GM18526 (cell line): ENCODE results near the gene RASD2.

ENCODE experiments used
- POLR2A ChIP-seq: IDR thresholded peaks from 3 replicates; pipeline ENCODE4 v1.6.1; 2011; ENCODE audit not compliant: insufficient read length; ENCODE audit errors: extremely low read depth

RASD2 gene

DNA sequence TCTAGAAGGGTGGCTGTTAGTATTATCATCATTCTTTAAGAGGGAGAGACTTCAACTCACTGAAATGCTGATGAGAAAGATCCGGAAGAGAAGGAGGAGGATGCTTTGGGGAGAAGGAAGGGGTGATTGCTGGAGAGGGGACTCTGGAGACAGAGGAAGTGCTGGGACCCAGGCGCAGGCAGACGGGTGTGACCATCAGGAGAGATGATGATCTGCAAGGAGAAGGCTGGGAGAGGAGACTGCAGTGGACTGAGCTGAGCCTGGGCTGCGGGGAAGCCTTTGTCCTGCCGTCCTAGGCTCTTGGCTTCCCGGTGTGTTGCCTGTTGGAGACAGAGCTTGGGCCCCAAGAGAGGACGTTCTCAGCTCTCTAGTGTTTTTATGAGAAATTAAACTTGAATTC lies 22.6 kb downstream of the RASD2 start:
- TF ChIP-seq POLR2A, result no peak

DNA sequence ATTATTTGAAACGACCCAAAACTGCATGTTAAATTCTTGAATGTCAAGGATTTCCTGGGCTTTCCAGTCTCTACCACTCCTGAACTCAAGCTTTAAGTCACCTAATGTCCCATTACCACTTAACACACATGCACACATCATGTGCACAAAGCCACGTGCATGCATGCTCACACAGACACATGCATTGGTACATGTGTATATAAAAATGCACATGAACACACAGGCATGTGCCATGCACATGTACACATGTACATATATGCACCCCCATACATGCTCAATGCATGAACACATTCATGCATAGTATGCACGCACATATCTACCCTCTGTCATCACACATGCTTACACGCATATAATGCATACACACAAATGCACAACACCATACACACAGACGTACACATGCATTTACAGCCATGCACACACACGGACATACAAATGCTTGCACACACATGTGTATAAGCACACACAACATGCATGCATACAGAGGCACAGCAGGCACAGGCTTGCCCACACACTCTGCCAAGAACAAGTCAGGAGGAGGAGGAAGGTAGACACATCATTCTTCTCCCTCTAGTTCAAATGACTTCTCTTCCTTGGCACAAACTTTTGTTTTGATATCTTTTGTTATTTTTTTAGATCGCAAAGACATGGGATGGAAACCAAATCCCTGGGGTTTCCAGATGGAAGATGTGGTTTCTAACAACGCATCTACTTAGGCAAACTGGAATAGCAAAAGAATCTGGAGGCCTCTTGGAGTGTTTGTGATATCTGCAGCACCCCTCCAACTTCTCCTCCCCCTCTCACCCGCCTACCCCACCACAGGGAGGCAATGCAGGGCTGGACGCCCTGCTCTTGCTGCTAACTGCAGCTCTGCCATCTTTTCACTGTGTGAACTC lies 24.6 kb downstream of the RASD2 start:
- TF ChIP-seq POLR2A, result no peak

DNA sequence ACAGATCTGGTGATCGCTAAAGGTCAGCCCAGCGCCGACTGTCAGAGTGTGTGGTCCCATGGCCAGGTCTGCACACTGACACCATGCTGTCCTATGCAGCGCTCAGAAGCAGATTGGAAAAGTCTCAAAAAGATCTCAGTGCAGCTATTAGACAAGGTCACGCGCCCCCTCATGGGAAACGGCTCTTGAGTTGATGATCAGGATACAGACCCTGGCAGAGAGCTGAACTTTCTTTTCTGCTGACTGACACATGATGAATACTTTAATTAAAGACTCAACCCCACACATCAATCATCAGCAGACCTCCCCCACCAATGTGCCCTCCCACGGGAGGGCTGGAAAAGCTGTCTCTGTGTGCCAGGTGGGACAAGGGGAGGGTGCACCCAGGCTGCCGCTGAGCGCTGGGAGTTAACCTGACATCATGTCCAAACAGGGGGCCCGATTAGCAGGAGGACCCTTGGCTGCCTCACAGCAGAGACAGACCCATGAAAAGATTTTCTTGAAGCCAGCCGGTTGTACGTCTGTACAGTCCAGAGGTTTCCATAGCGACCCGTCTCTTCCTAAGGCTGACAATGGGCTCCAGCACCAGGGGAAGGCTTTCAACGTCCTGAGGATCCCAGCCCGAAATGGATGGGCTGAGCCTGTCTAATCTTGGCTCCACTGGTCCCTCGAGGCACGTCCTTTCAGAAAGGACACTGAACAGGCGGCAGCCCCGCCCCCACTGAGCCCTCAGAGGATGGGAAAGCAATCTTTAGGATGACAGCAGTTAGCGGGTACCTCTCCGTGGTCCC lies 26.9 kb downstream of the RASD2 start:
- no peak for TF ChIP-seq POLR2A

DNA sequence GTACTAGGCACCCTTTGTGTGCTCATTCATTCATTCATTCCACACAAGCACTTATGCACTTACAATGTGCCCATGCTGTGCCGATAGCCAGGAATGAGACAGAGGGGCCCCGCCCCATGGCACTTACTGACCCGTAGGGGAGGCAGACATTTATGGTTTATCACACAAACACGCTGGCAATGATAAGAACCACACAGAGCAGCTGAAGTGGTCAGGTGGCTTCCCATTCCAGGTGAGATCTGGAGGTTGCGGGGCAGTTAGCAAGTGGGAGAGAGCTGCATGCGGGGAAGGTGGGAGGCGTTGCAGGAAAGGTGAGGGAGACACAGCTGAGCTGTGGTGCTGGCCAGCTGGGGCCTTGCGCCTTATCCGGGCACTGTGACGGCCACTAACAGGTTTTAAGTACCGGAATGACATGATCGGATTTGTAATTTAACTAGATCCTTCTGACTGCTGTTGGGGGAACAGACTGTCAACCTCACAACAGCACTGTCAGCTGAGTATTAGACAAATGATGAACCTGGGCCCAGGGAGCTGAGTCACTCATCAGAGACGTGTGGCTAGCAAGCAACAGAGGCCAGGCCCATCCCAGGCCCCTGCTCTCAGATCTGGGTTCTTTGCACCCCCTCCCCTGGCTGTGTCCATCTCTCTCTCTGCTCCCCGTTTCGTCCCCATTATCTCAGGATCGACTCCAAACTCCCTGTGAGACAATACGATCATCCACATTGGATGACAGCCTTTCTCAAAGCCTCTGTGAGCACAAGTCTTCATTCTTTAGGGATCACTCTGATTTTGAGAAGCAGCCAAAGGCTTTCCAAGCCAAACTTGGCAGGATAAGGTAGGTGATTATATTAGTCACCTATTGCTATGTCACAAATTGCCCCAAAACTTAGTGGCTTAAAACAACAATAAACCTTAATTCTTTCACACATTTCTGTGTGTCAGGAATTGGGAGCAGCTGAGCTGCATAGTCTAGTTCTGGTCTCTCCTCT lies 28.4 kb downstream of the RASD2 start:
- no peak for TF ChIP-seq POLR2A

DNA sequence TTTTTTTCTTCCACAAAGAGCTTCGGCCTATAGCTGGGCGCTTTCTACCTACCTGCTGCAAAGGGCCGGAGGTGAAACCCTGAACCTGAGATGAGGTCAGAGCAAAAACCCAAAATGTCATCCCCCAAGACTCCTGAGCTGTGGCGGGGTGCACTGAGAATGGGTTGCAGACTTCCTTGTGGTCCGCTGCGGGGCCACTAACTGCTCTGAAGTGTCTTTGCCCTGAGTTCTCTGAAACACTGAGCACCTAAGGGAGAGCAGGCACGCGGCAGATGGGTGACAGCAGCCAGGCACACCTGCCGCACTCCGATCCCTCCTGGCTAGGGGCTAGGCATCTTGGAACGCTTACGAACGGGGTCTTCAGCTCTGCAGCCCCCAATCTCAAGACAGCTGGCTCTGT lies 29.3 kb downstream of the RASD2 start:
- no peak for TF ChIP-seq POLR2A

GRCh38 chr22:35570686-35571194 lies 30.1 kb downstream of the RASD2 start:
- TF ChIP-seq POLR2A, result no peak

- TF ChIP-seq POLR2A, result no peak
Measured at GRCh38 chr22:35572556-35572955, 31.9 kb downstream of the RASD2 start.

- no peak for TF ChIP-seq POLR2A
Measured at GRCh38 chr22:35575116-35575748, 34.6 kb downstream of the RASD2 start.

DNA sequence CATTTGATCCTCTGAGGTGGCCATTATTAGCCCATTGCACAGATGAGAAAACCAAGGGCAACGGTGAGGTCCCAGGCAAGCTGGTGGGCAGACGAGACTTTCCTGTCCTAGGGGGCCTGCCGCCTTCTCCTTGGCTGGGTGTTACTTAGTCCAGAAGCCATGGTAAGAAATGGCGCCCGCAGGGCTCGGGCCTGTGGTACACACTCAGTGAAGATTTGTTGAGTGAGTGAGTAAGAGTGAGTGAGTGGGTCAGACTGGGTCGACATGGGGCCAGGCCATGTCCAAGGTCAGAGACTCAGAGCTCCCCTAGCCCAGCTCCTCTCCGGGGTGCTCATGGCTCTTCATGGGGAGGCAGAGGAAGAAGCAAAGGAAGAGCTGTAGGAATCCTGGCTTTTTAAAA lies 36.0 kb downstream of the RASD2 start:
- TF ChIP-seq POLR2A, result no peak

DNA sequence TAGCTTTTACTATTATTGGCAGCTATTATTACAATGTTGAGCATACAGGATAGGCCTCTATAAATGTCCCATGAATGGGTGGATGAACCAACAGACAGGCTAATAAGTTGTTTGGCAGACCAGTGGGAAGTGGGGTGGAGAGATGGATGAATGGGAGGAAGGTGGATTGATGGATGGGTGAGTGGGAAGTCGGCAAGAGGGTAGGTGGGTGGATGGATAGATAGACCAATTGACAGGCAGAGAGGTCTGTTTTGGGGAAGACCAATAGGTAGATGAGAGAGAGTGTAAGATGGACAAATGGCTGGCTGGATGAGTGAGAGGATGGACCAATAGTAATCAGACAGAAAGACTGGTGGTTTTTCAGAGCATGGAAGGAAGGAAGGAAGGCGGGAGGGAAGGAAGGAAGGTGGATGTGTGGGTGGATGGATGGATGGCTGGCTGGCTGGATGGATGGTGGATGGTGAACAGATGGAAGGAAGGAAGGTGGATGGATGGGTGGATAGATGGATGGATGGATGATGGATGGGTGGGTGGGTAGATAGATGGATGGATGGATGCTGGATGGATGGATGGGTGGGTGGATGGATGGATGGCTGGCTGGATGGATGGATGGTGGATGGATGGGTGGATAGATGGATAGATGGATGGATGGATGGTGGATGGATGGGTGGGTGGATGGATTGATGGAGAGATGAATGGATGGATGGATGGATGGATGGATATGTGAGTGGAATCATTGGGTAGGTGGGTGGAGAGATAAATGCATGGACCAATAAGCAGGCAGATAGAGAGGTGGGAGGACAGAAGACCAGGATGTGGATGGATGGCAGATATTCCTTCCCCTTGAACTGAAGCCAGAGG lies 37.4 kb downstream of the RASD2 start:
- TF ChIP-seq POLR2A, result no peak

DNA sequence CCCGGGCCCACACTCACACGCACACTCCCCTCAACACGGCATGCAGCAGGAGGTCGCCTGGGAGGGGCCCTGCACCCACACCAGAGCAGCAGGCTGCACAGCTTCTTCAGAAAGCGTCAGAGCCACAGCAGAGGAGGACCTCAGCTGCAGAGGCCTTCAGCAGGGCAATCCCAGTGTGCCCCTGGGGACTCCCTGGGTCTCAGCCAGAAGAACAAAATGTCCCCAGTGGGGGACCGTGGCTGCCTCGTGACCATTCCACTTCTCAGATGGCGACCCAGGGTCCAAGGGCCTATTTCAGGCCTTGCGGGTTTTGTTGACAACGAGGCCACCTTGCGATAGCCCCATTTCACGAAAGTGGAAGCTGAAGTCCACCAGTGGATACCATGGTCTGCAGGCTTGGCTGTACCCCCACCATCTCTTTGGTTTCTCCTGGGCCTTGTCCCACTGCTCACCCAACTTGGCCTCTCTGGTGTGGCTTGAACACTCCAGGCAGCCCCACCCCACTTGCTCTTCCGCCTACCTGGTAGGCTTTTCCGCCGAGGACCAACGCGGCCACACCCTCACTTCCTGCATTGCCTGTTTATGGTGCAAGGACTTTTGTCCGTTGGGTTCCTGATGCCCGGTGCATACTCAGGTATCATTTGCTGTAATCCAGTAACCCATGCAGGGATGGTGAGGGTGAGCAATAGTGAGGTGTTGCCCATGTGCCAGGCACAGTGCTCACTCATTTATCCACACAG lies 38.4 kb downstream of the RASD2 start:
- TF ChIP-seq POLR2A, result no peak

DNA sequence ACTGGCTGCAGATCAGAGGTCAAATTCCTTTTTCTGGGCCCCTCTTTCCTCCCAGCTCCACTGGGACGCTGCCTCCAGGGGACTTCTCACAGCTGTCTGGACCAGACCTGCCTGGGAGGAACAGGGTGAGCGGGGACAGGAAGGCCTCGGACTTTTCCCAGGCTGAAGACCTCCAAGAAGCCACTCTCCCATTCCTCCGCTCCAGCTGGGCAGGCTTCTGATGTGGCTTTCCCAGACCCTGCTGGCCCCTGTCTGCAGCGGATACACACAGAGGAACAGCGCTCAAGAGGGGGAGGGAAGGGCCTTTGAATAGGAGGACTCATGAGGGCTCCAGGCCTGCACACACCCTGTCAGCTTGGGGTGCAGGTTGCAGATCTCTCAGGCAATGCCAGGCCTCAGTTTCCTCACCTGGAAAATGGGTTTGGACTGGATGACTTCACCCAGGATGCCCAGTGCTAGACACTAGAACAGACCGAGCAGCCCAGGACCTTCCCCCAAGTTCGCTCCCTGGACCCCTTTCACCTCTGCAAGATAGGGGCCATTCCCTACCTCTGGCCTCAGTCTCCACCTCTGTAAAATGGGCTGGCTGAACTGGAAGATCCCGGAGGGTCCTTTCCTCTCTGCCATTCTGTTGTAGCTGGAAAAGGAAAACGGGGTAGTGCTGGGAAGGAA lies 39.9 kb downstream of the RASD2 start:
- no peak for TF ChIP-seq POLR2A
